Mucosa of stomach (tissue), 1 donor: ENCODE measurements around the gene VCAM1.
"Not testable (repeated sequence)": the region's sequence is repeated elsewhere in the genome, so short reads cannot be mapped to it uniquely, and the experiment has no call there.

Experiments used
- H3K27me3 ChIP-seq: one replicate; pipeline ENCODE4 v1.7.0; 2013; ENCODE audit warnings: mild to moderate bottlenecking, low read length; ENCODE audit not compliant: control insufficient read depth, insufficient read depth
- H3K36me3 ChIP-seq: one replicate; pipeline ENCODE4 v1.7.0; 2013; ENCODE audit warnings: low read length; ENCODE audit not compliant: control insufficient read depth, insufficient read depth
- H3K4me1 ChIP-seq: one replicate; pipeline ENCODE4 v1.7.0; 2013; ENCODE audit warnings: mild to moderate bottlenecking, low read length; ENCODE audit not compliant: control insufficient read depth, insufficient read depth
- H3K4me3 ChIP-seq: one replicate; pipeline ENCODE4 v1.7.0; 2013; ENCODE audit warnings: low read length
- H3K9ac ChIP-seq: one replicate; pipeline ENCODE4 v1.7.0; 2013; ENCODE audit warnings: mild to moderate bottlenecking, low read length, moderate library complexity
- H3K9me3 ChIP-seq: one replicate; pipeline ENCODE4 v1.7.0; 2013; ENCODE audit warnings: mild to moderate bottlenecking, low read length, moderate library complexity; ENCODE audit not compliant: control insufficient read depth
- donor health status: Pancreatic carcinoma.

VCAM1 gene

GRCh38 chr1:100762461-100762860, 42.9 kb downstream of the VCAM1 start:
- H3K4me3 ChIP-seq = no peak overlapping the region
- H3K27me3 ChIP-seq = no peaks in the 10 kb centered on the region
- H3K36me3 ChIP-seq = no peaks in the 10 kb centered on the region
- H3K4me1 ChIP-seq = no peaks in the 10 kb centered on the region
- H3K9ac ChIP-seq = no peak overlapping the region
- no peaks in the 10 kb centered on the region for H3K9me3 ChIP-seq

DNA sequence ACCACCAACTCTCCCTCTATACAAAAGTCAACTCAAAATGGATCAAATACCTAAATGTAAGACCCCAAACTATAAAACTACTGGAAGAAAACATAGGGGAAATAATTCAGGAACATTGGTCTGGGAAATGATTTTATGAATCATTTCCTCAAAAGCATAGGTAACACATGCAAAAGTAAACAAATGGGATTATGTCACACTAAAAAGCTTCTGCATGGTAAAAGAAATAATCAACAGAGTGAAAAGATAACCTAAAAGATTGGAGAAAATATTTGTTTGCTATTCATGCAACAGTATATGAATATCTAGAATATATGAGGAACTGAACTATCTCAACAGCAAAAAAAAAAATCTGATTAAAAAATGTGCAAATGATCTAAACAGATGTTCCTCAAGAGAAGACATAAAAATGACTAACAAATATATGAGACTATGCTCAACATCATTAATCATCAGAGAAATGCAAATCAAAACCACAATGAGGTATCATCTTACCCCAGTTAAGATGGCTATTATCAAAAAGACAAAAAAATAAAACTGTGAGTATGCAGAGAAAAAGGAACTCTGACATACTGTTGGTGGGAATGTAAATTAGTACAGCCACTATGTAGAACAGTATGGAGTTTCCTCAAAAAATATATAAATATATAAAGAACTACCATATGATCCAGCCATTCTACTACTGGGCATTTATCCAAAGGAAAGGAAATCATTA, 47.8 kb downstream of the VCAM1 start:
- no peak overlapping the region for H3K4me3 ChIP-seq
- H3K36me3 ChIP-seq = no peaks in the 10 kb centered on the region
- no peaks in the 10 kb centered on the region for H3K27me3 ChIP-seq
- no peak overlapping the region for H3K9ac ChIP-seq
- no peaks in the 10 kb centered on the region for H3K4me1 ChIP-seq
- no peaks in the 10 kb centered on the region for H3K9me3 ChIP-seq

GRCh38 chr1:100769323-100769722, 49.8 kb downstream of the VCAM1 start:
- H3K9ac ChIP-seq = no peak overlapping the region
- no peak overlapping the region for H3K4me3 ChIP-seq
- H3K27me3 ChIP-seq = no peaks in the 10 kb centered on the region
- no peaks in the 10 kb centered on the region for H3K9me3 ChIP-seq
- H3K4me1 ChIP-seq = no peaks in the 10 kb centered on the region
- H3K36me3 ChIP-seq = no peaks in the 10 kb centered on the region

DNA sequence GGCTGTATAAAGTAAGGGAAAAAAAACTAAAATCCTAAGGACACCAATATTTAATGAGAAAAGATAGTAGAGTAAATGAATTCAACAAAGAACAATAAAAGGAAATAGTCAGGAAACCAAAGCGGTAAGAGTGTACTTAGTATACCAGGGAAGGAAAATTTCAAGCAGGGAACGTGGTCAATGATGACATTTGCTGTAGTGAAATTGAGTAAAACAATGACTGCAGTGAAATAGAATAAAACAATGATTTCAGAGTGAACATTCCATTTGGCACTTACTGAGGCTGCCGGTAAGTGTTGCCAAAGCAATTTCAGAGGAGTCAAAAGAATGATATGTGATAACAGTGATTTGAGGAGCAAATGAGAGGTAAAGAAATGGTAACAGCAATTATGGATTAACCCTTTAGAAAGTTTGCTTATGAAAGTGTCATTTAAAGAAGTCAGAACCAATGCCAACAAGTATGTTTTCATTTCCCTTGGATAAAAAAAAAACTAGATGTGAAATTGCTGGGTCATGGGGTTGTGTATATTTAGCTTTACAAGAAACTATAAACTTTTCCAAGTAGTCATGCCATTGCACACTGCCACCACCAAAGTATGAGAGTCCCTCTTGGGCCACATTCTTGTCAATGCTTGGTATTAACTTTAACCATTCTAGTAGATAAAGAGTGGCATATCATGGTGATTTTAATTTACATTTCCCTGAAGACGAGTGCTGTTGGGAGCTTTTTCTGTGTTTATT, 50.5 kb downstream of the VCAM1 start:
- Histone ChIP-seq H3K4me1 (no peaks in the 10 kb centered on the region), H3K36me3 (no peaks in the 10 kb centered on the region), H3K9ac (no peak overlapping the region), H3K27me3 (no peaks in the 10 kb centered on the region), H3K9me3 (no peaks in the 10 kb centered on the region), H3K4me3 (no peak overlapping the region)

DNA sequence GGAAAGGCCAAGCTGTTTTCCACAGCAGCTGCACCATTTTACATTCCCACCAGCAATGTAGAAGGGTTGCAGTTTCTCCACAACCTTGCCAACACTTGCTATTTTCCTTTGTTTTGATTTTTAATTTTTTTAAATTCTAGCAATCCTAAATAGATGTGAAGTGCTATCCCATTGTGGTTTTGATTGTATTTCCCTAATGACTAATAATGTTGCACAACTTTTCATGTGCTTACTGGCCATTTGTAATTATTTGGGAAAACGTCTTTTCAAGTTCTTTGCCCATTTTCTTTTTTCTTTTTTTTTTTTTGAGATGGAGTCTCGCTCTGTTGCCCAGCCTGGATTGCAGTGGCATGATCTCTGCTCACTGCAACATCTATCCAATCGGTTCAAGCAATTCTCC, 53.9 kb downstream of the VCAM1 start:
- H3K4me3 ChIP-seq = no peak overlapping the region
- H3K9me3 ChIP-seq = no peaks in the 10 kb centered on the region
- no peaks in the 10 kb centered on the region for H3K27me3 ChIP-seq
- H3K9ac ChIP-seq = no peak overlapping the region
- H3K36me3 ChIP-seq = no peaks in the 10 kb centered on the region
- H3K4me1 ChIP-seq = no peaks in the 10 kb centered on the region

DNA sequence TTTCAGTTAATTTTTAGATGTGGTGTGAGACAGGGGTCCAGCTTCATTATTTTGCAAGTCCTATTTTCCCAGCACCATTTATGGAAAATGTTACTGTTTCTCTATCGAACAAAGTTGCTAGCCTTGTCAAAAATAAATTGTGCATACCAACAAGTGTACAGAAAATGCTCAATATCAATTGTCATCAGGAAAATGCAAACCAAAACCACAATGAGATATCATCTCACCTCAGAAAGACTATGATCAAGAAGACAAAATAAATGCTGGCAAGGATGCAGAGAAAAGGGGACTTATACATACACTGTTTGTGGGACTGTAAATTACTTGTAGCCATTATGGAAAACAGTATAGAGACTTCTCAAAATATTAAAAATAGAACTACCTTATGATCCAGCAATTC, 54.8 kb downstream of the VCAM1 start:
- Histone ChIP-seq H3K4me1 (no peaks in the 10 kb centered on the region), H3K9me3 (no peaks in the 10 kb centered on the region), H3K9ac (no peak overlapping the region), H3K27me3 (no peaks in the 10 kb centered on the region), H3K36me3 (no peaks in the 10 kb centered on the region), H3K4me3 (no peak overlapping the region)

GRCh38 chr1:100775483-100775882, 55.9 kb downstream of the VCAM1 start:
- Histone ChIP-seq H3K4me3 (no peak overlapping the region), H3K4me1 (no peaks in the 10 kb centered on the region), H3K36me3 (no peaks in the 10 kb centered on the region), H3K9me3 (no peaks in the 10 kb centered on the region), H3K27me3 (no peaks in the 10 kb centered on the region), H3K9ac (no peak overlapping the region)

DNA sequence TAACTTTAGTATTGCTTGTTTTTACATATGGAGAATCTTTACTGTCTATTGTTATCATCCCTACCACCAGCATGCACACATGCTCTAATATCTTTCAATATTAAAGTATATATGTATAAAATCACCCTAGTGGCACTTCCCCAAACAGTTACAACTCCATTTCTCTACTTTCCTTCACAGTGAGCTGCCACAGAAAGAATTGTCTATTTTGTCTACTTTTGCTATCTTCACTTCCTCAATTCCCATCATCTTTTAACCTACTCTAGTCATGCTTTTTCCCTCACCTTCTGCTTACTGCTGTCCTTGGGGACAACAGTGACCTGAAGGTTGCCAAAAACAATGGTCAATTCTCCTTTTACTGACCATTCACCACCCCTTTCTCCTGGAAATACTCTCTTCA, 59.2 kb downstream of the VCAM1 start:
- Histone ChIP-seq H3K9me3 (no peaks in the 10 kb centered on the region), H3K27me3 (no peaks in the 10 kb centered on the region), H3K4me3 (no peak overlapping the region), H3K4me1 (no peaks in the 10 kb centered on the region), H3K9ac (no peak overlapping the region), H3K36me3 (no peaks in the 10 kb centered on the region)

GRCh38 chr1:100780814-100781213, 61.3 kb downstream of the VCAM1 start:
- no peak overlapping the region for H3K9ac ChIP-seq
- H3K36me3 ChIP-seq = no peaks in the 10 kb centered on the region
- no peaks in the 10 kb centered on the region for H3K27me3 ChIP-seq
- H3K9me3 ChIP-seq = no peaks in the 10 kb centered on the region
- no peak overlapping the region for H3K4me3 ChIP-seq
- no peaks in the 10 kb centered on the region for H3K4me1 ChIP-seq

DNA sequence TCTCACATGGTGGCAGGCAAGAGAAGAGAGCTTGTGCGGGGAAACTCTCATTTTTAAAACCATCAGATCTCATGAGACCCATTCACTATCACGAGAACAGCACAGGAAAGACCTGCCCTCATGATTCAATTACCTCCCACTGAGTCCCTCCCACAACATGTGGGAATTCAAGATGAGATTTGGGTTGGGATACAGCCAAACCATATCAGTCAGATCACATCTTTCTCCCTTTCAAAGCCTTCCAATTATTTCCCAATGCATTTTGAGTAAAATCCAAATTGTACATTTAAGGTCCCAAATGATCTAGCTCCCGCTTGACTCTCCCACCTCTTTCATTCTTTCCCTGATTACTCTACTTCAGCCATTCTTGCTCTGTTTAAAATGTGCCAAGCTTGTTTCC, 62.2 kb downstream of the VCAM1 start:
- not testable (repeated sequence) for H3K27me3 ChIP-seq, H3K9ac ChIP-seq, H3K9me3 ChIP-seq, H3K4me1 ChIP-seq, H3K4me3 ChIP-seq, H3K36me3 ChIP-seq

DNA sequence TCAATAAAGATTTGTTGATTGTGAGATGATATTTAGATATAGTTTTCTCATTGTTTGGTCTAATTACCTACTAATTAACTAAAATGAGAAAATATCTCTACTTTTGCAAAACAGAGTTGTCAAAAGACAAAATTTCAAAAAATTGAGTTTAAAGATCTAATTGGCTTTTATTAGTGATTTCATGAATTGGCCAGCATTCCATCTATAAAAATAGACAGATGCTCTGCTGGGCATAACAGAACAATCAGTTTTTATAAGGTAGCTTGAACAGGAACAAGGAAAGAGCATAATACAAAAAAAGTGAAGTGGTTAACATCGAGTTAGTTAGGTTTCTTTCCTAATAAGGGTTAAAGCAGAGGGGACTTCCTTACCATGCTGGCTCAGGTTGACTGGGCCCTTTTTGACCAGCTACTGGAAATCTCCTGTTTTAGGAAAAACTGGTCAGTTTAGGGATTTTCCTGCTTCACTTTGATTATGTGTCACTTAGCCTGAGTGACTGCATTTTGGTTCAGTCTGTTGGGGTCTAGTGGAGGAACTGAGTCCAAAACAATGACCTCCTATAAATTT, 63.0 kb downstream of the VCAM1 start:
- Histone ChIP-seq H3K9me3 (no peaks in the 10 kb centered on the region), H3K36me3 (no peaks in the 10 kb centered on the region), H3K27me3 (no peaks in the 10 kb centered on the region), H3K4me1 (no peaks in the 10 kb centered on the region), H3K9ac (no peak overlapping the region), H3K4me3 (no peak overlapping the region)

DNA sequence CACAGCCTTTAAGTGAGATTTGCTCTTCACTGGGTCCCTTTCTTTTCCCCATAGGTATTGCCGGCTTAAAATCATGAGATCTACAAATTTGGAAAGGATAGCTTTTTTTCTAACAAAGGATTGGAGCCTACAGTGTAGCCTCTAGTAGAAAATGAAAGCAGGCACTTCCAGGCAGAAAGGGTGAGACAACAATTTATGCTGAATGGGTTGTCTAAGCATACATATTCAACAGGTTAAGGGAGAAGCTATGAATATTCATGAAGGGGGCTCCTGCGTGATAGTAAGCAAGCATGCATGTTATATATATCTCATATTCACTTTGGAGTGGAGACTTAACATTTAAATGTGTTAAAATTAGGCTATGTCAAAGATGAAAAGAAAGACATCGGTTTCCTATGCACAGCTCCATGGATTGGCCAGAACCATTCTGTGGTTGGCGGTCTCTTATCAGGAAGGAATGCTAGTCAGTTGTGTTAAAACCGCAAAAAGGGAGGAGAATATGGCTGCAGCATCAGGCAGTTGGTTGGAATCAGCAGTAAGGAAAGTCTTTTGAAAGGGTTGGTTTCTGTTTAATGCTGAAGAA, 66.0 kb downstream of the VCAM1 start:
- Histone ChIP-seq H3K9me3 (no peaks in the 10 kb centered on the region), H3K27me3 (no peaks in the 10 kb centered on the region), H3K36me3 (no peaks in the 10 kb centered on the region), H3K9ac (no peak overlapping the region), H3K4me1 (no peaks in the 10 kb centered on the region), H3K4me3 (no peak overlapping the region)
